CD4-positive, alpha-beta memory T cell (primary cell): ENCODE results near the gene C1orf210. TPM values are rescaled to one million over a fixed set of nuclear protein-coding genes. Genes with fewer than 3 reads are reported as not detected.

Experiments used
- CTCF ChIA-PET: fragments of 350-600 bp; sonication (Branson Sonifier 250); formaldehyde crosslinking; loops from one replicate; lab custom pipeline; 2021; ENCODE audit warnings: inconsistent platforms; ENCODE audit not compliant: partially characterized antibody; lab: Charles Lee
- POLR2A ChIA-PET: fragments of 350-600 bp; sonication (Branson Sonifier 250); formaldehyde crosslinking; loops from one replicate; lab custom pipeline; 2021; ENCODE audit not compliant: partially characterized antibody; lab: Charles Lee
- DNase-seq, 5 donors: peaks; one replicate each; pipeline versions ENCODE4 v3.0.0 to v3.0.0-alpha.2; 2020 to 2022; ENCODE audit warnings: mixed read lengths in 1 of 5
- H3K27ac ChIP-seq: one replicate; pipeline ENCODE4 v1.7.0; 2013; ENCODE audit warnings: low read depth, low read length
- H3K27me3 ChIP-seq: 2 replicates; pipeline ENCODE4 v1.7.0; 2013; ENCODE audit warnings: mild to moderate bottlenecking, low read length, moderate library complexity; ENCODE audit not compliant: insufficient read depth
- H3K36me3 ChIP-seq: 2 replicates; pipeline ENCODE4 v1.7.0; 2013; ENCODE audit warnings: mild to moderate bottlenecking, low read length, moderate library complexity; ENCODE audit not compliant: insufficient read depth
- H3K4me1 ChIP-seq: 2 replicates; pipeline ENCODE4 v1.7.0; 2013; ENCODE audit warnings: mild to moderate bottlenecking, low read length, moderate library complexity; ENCODE audit not compliant: insufficient read depth
- H3K4me3 ChIP-seq, 2 donors: one replicate each; pipeline ENCODE4 v1.7.0; 2013; ENCODE audit warnings: low read length in 2 of 2, mild to moderate bottlenecking in 1 of 2
- H3K9me3 ChIP-seq, 2 donors: one replicate each; pipeline ENCODE4 v1.7.0; 2013; ENCODE audit warnings: low read length in 2 of 2, control low read depth in 1 of 2; ENCODE audit not compliant: control insufficient read depth in 1 of 2
- H3K27ac Mint-ChIP-seq, 7 donors: one replicate each; pipeline ENCODE4 v1.8.0; 2020 to 2021; ENCODE audit warnings: mixed read lengths in 7 of 7, mild to moderate bottlenecking in 6 of 7, inconsistent platforms in 3 of 7, moderate library complexity in 3 of 7
- H3K27me3 Mint-ChIP-seq, 2 donors: one replicate each; pipeline ENCODE4 v1.8.0; 2020 to 2021; ENCODE audit warnings: mixed read lengths in 2 of 2
- H3K36me3 Mint-ChIP-seq, 2 donors: one replicate each; pipeline ENCODE4 v1.8.0; 2020 to 2021; ENCODE audit warnings: mixed read lengths in 2 of 2, inconsistent platforms in 1 of 2, mild to moderate bottlenecking in 1 of 2
- H3K4me1 Mint-ChIP-seq, 4 donors: one replicate each; pipeline ENCODE4 v1.8.0; 2020 to 2021; ENCODE audit warnings: mixed read lengths in 4 of 4, mild to moderate bottlenecking in 1 of 4
- H3K4me3 Mint-ChIP-seq, 8 donors: one replicate each; pipeline ENCODE4 v1.8.0; 2020 to 2021; ENCODE audit warnings: mixed read lengths in 8 of 8, mild to moderate bottlenecking in 7 of 8, moderate library complexity in 6 of 8, inconsistent platforms in 3 of 8
- H3K9me3 Mint-ChIP-seq, 8 donors: one replicate each; pipeline ENCODE4 v1.8.0; 2020 to 2021; ENCODE audit warnings: mixed read lengths in 8 of 8, mild to moderate bottlenecking in 5 of 8, inconsistent platforms in 3 of 8, moderate library complexity in 1 of 8
- intact Hi-C: fragments of 100-400 bp; cut with micrococcal nuclease; formaldehyde crosslinking; loops from one replicate; pipeline ENCODE4 v1.15.1; 2023
- polyA plus RNA-seq, 2 donors: library from polyadenylated mRNA; unstranded; fragments of 300-500 nt; fragmentation: Illumina TruSeq; gene quantifications; one replicate each; pipeline ENCODE4 v1.2.3, GENCODE V29; 2021
- total RNA-seq, 2 experiments: library from RNA; stranded (reverse); gene quantifications; one replicate each; pipeline ENCODE4 v1.2.3, GENCODE V29; 2021

C1orf210 gene
- total RNA-seq (not detected), polyA plus RNA-seq (not detected)

DNA sequence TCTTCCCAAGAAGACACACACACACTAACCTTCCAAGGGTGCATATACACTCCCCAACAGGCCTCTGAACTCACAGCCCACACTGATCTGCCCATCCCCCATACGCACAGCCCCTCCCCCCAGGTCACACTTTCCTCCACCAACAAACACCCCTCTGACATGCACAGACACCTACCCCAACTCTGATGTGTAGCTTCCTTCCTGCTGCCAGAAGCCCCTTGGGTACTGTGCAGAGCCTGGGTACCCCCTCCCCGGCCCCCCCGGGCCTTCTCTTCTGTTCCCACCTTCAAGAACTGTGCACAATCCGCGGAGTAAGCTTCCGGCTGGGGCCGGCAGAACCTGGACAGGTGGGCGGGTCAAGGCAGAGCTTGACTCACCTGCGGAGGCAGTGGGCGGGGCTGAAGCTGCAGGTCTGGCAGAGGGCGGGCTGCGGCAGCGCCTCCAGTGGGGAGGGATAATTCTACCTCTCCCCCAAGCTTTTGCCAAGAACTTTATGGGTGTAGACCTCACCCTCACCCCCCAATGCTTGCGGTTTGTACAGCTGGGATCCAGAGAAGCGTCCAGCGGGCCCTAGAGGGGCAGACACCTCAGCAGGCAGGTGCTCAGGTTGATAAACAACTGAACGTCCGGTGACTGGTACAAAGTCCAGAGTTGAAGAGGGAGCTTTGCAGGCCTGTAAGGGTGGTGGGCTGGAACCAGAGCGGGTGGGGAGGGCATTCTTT, at the start of gene C1orf210:
Gene C1orf210 (minus strand): TSS at position 313 of the 722 bp plus-strand sequence. CDS start 2,311 bp downstream, outside the sequence.
- intact Hi-C loops, result no loop called here
- Mint-ChIP-seq H3K36me3 (no peaks in the 10 kb centered on the region), H3K27me3 (peaks cover 8 to 17% of the 10 kb centered on the region in 2 donors), H3K4me1 (no peaks in the 10 kb centered on the region), H3K9me3 (no peaks in the 10 kb centered on the region), H3K4me3 (no peak within 1 kb of the TSS), H3K27ac (peak within 1 kb of the TSS in 2 of 7 donors; percentile 29 to 32)
- no peak within 1 kb of the TSS for H3K4me3 ChIP-seq
- H3K9me3 ChIP-seq, result no peaks in the 10 kb centered on the region
- no peak for DNase-seq
- no peak within 1 kb of the TSS for H3K27ac ChIP-seq
- CTCF ChIA-PET, result no interaction called here
- no peaks in the 10 kb centered on the region for H3K27me3 ChIP-seq
- POLR2A ChIA-PET, result no interaction called here
- H3K36me3 ChIP-seq, result no peaks in the 10 kb centered on the region
- no peaks in the 10 kb centered on the region for H3K4me1 ChIP-seq

DNA sequence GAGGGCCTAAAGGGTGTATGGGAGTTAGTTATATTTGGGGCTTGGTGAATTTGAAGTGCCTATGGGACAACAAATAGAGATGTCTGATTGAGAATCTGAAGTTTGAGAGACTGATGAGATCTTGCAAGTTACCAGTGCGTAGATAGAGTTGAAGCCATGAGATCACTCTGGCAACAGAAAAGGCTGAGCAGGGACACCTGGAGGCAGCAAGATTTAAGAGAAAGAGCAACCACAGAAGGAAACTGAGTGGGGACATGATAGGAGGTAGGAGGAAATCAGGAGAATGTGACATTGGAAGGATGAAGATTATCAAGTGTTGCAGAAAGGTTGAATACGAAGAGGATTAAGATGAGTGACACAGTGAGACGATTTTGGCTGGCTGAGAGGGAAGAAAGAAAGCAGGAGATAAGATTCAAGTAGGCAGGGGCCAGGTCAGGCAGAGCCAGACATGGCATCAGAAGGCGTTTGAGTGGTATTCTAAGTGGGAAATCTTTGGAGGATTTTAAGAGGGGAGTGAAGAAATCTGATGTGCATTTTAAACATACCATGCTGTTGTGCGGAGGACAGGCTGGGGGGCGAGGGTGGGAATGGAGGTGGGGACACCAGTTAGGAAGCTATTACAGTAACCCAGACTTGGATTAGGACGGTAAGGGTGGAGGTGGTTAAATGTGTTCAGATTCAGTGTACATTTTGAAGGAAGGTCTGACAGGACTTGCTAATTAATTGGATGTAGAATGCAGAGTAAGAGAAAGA, 49.2 kb upstream of the C1orf210 start:
- Mint-ChIP-seq H3K9me3 (no peaks in the 10 kb centered on the region), H3K36me3 (no peaks in the 10 kb centered on the region), H3K4me1 (no peaks in the 10 kb centered on the region), H3K27ac (peak overlapping the region in 3 of 7 donors; percentile 1 to 54 (median 31)), H3K4me3 (no peak overlapping the region), H3K27me3 (peaks cover 0 to 3% of the 10 kb centered on the region in 2 donors)
- ChIA-PET POLR2A (no interaction called here), CTCF (no interaction called here)
- Histone ChIP-seq H3K27me3 (no peaks in the 10 kb centered on the region), H3K27ac (no peak overlapping the region), H3K4me3 (no peak overlapping the region), H3K4me1 (no peaks in the 10 kb centered on the region), H3K9me3 (no peaks in the 10 kb centered on the region), H3K36me3 (no peaks in the 10 kb centered on the region)
- no peak for DNase-seq
- intact Hi-C loops, result no loop called here

DNA sequence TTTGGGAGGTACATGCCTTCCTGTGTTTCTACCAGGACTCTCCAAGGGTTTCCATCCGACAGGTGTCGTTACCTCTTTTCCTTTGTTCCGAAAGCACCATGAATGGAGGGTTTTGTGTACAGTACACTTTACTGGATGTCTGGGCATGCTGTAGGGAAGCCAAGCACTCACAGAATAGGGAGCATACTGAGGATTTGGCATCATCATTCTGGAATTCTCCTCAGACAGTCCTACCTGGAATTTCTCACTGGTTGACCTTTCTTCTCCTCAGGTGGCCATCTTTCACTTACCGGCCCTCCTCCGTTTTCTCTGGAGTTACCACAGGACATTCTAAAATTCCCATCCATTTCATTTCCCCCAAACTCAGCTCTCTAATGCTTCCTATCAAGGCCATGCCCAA, 46.3 kb upstream of the C1orf210 start:
- Histone ChIP-seq H3K9me3 (no peaks in the 10 kb centered on the region), H3K27ac (no peak overlapping the region), H3K27me3 (no peaks in the 10 kb centered on the region), H3K4me3 (no peak overlapping the region), H3K4me1 (no peaks in the 10 kb centered on the region), H3K36me3 (no peaks in the 10 kb centered on the region)
- no peak for DNase-seq
- ChIA-PET POLR2A (no interaction called here), CTCF (no interaction called here)
- intact Hi-C loops, result no loop called here
- H3K27ac Mint-ChIP-seq, result no peak overlapping the region
- H3K36me3 Mint-ChIP-seq, result no peaks in the 10 kb centered on the region
- no peaks in the 10 kb centered on the region for H3K4me1 Mint-ChIP-seq
- no peak overlapping the region for H3K4me3 Mint-ChIP-seq
- peaks cover 0 to 5% of the 10 kb centered on the region in 2 donors for H3K27me3 Mint-ChIP-seq
- H3K9me3 Mint-ChIP-seq, result peaks cover 0 to 16% (median 8%) of the 10 kb centered on the region in 8 donors

DNA sequence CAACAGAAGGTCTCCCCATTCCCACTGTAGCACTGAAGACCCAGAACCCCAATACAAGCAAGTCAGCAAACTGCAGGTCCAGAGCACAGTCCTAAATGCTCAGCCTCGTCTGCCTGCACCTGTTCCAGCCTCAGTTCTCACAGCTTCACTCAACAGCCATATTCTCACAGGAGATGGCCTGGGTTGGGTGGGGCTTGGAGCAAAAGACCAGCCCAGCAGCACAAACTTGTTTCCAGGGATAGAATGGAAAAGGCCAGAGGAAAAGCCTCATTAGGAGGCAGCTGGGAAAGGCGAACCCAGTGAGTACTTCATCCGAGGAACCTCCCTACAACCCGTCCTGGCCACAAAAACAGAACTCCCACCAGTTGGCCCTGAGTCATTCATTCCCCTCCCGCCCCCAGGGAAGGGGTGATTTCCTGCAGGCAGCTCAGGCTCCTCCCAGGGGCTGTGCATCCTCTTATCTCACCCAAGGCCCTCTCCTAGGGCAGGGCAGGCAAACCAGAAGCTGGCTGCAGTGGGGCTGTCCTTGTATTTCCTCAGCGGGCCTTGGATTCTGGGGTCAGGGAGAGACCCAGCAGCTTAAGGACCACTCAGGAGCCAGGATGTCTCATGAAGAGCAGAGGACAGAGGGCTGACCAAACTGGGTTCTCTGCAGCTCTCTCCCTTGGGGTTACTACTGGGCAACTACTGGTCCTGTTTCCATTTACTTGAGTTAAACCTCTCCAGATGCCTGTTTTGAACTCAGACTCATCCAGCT, 44.8 kb upstream of the C1orf210 start:
- Mint-ChIP-seq H3K36me3 (peaks cover 0 to 3% of the 10 kb centered on the region in 2 donors), H3K9me3 (peaks cover 2 to 24% (median 16%) of the 10 kb centered on the region in 8 donors), H3K27me3 (peaks cover 0 to 5% of the 10 kb centered on the region in 2 donors), H3K27ac (peak overlapping the region in 1 of 7 donors; percentile 6), H3K4me1 (no peaks in the 10 kb centered on the region), H3K4me3 (no peak overlapping the region)
- H3K27me3 ChIP-seq, result no peaks in the 10 kb centered on the region
- CTCF ChIA-PET, result no interaction called here
- DNase-seq, result no peak
- H3K27ac ChIP-seq, result no peak overlapping the region
- H3K36me3 ChIP-seq, result no peaks in the 10 kb centered on the region
- no peak overlapping the region for H3K4me3 ChIP-seq
- POLR2A ChIA-PET, result no interaction called here
- no peaks in the 10 kb centered on the region for H3K9me3 ChIP-seq
- intact Hi-C loops, result no loop called here
- no peaks in the 10 kb centered on the region for H3K4me1 ChIP-seq

DNA sequence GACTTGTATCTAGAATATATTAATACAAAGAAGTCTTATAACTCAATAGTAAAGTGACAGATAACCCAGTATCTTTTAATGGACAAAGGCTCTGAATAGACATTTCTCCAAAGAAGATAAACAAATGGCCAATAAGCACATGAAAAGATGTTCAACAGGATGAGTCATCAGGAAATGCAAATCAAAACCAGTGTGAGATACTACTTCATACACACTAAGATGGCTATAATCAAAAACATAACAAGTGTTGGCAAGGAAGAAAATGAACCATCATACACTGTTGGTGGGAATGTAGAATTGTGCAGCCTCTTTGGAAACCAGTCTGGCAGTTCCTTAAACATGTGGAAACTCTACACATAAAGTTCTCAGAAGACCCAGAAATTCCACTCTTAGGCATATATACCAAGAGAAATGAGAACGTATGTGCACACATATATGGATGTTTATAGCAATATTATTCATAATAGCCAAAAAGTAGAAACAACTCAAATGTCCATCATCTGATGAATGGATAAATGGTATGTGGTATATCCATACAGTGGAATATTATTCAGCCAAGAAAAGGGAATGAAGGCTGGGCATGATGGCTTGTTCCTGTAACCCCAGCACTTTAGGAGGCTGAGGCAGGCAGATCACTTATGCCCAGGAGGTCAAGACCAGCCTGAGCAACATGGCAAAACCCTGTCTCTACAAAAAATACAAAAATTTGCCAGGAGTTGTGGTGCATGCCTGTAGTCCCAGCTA, 42.3 kb upstream of the C1orf210 start:
- Histone ChIP-seq H3K36me3 (no peaks in the 10 kb centered on the region), H3K27me3 (no peaks in the 10 kb centered on the region), H3K9me3 (peaks cover 0 to 4% of the 10 kb centered on the region in 2 donors), H3K4me1 (no peaks in the 10 kb centered on the region), H3K4me3 (no peak overlapping the region), H3K27ac (no peak overlapping the region)
- H3K36me3 Mint-ChIP-seq, result peaks cover 4 to 5% of the 10 kb centered on the region in 2 donors
- H3K27ac Mint-ChIP-seq, result no peak overlapping the region
- intact Hi-C loops, result no loop called here
- H3K4me1 Mint-ChIP-seq, result no peaks in the 10 kb centered on the region
- ChIA-PET POLR2A (no interaction called here), CTCF (no interaction called here)
- H3K27me3 Mint-ChIP-seq, result peaks cover 2 to 4% of the 10 kb centered on the region in 2 donors
- no peak for DNase-seq
- peaks cover 2 to 38% (median 27%) of the 10 kb centered on the region in 8 donors for H3K9me3 Mint-ChIP-seq
- no peak overlapping the region for H3K4me3 Mint-ChIP-seq

DNA sequence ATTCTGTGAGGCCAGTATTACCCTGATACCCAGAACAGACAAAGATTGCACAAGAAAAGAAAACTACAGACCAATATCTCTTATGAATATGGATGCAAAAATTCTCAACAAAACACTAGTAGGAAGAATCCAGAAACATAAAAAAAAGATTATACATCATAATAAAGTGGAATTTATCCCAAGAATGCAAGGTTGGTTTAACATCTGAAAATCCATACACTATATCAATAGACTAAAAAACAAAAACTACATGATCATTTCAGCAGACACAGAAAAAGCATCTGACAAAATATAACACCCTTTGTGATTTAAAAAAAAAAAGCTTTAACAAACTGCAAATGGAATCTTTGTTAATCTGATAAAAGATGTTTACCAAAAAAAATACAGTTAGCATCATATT, 40.0 kb upstream of the C1orf210 start:
- H3K27me3 Mint-ChIP-seq, result peaks cover 2 to 4% of the 10 kb centered on the region in 2 donors
- H3K9me3 ChIP-seq, result peaks cover 0 to 4% of the 10 kb centered on the region in 2 donors
- no peak for DNase-seq
- H3K27ac ChIP-seq, result no peak overlapping the region
- peaks cover 2 to 38% (median 27%) of the 10 kb centered on the region in 8 donors for H3K9me3 Mint-ChIP-seq
- no peak overlapping the region for H3K4me3 Mint-ChIP-seq
- H3K4me3 ChIP-seq, result no peak overlapping the region
- CTCF ChIA-PET, result no interaction called here
- intact Hi-C loops, result no loop called here
- no peak overlapping the region for H3K27ac Mint-ChIP-seq
- H3K4me1 ChIP-seq, result no peaks in the 10 kb centered on the region
- H3K36me3 ChIP-seq, result no peaks in the 10 kb centered on the region
- no peaks in the 10 kb centered on the region for H3K4me1 Mint-ChIP-seq
- H3K36me3 Mint-ChIP-seq, result peaks cover 4 to 5% of the 10 kb centered on the region in 2 donors
- POLR2A ChIA-PET, result no interaction called here
- H3K27me3 ChIP-seq, result no peaks in the 10 kb centered on the region
